AG10803 (cell line): ENCODE data around the gene ANGEL1.

Source experiments
- DNase-seq: peaks from one replicate; pipeline ENCODE4 v3.0.0; 2010; ENCODE audit warnings: low read depth
- H3K4me3 ChIP-seq: 2 replicates; pipeline ENCODE4 v1.5.1; 2011; ENCODE audit warnings: mild to moderate bottlenecking, low read length, control low read depth
- TF ChIP-seq, protein P1 (sequence below): conservative IDR thresholded peaks from 2 replicates; pipeline ENCODE4 v1.5.1; 2011; ENCODE audit warnings: mild to moderate bottlenecking, low read length, control low read depth, inconsistent platforms

ANGEL1 gene

GRCh38 chr14:76780058-76780345, 32.7 kb downstream of the ANGEL1 start:
- no peak for DNase-seq
- H3K4me3 ChIP-seq, result no peak overlapping the region
- TF ChIP-seq, protein P1, sequence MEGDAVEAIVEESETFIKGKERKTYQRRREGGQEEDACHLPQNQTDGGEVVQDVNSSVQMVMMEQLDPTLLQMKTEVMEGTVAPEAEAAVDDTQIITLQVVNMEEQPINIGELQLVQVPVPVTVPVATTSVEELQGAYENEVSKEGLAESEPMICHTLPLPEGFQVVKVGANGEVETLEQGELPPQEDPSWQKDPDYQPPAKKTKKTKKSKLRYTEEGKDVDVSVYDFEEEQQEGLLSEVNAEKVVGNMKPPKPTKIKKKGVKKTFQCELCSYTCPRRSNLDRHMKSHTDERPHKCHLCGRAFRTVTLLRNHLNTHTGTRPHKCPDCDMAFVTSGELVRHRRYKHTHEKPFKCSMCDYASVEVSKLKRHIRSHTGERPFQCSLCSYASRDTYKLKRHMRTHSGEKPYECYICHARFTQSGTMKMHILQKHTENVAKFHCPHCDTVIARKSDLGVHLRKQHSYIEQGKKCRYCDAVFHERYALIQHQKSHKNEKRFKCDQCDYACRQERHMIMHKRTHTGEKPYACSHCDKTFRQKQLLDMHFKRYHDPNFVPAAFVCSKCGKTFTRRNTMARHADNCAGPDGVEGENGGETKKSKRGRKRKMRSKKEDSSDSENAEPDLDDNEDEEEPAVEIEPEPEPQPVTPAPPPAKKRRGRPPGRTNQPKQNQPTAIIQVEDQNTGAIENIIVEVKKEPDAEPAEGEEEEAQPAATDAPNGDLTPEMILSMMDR, result no peak

DNA sequence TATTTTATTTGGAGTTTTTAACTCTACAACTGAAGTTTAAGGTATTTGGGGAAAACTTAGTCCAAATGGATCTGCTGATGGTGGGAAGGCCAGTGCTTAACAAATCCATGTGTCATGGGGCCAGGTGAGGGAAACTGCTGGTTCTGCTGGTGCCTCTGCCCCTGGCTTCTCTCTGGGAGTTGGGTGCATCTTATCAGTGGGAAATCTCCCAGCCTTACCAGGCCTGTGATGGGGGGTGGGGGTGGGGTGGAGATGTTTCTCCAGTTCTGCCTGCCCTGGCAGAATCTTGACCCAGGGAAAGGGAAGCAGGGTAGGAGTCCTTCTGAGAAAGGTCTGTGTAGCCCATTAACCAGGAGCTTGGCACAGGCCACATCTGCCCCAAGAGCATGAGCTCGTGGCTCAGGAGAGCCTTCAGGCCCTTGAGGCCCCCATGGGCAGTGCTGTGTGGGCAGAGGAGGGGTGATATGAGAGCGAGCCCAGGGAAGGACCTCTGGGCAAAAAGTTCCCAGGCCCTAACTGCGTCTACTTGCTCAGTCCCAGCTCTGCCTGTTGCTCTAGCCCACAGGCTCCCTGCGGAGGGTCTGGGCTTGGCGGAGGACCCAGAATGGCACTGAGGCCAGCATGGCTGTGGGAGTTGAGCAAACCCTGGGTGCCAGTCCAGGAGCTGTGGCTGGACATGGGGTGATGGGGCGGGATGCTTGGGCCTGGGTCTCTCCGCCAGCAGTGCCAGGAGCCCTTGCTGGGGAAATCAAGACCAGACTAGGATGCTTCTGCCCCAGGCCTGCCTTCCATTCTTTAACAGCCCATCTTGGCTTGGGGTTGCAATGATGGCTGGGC, 33.2 kb downstream of the ANGEL1 start:
- no peak overlapping the region for H3K4me3 ChIP-seq
- TF ChIP-seq, protein P1, result no peak

DNA sequence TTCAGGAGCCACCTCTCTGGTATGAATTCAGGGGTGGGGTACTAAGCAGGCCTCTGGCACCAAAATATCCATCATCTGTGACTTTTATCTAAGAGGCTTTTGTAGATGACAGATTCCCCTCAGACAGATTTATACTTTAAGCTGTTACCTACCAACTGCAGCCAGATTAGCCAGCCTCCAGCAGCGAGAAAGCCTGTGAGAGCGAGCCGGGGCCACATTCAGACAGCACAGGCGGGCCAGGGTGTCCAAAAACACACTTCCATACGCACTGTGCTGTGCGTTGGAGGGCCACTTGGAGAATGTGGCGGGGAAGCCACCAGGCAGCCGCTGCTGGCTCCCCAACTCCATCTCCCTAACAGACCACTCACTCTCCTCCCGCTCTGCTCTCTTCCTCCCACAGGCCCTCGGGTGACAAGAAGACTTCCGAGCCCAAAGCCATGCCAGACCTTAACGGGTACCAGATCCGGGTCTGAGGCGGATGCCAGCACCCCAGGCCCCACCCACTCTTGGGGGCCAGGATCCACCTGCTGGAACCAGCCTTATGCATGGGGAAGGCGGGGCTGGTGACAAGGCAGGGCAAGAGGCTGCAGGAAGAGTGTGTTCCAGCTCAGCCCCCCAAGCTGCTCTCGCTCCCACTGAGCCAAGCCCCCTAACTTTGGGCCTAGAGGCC, 34.0 kb downstream of the ANGEL1 start:
- TF ChIP-seq, protein P1, result no peak
- no peak overlapping the region for H3K4me3 ChIP-seq
- DNase-seq, result no peak

More for the DNA sequence above, 33.2 kb downstream of the ANGEL1 start:
- DNase-seq, result no peak

DNA sequence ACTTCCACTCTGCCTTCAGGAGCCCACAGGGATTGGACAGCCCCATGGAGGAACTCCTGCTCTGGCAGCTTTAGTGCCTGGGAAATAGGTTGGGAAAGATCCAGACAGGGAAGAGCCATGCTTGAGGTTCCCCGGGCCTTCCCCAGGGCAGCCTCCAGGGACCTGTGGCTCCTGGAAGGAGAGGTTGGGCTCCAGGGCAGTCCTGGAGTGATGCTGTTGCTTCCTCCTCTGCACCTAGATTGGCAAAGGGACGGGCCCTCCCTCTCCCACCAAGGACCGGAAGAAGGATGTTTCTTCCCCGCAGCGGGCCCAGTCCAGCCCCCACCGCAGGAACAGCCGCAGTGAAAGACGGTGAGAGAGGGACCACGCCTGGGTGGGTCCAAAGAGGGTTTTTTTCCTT, 35.0 kb downstream of the ANGEL1 start:
- no peak for DNase-seq

DNA sequence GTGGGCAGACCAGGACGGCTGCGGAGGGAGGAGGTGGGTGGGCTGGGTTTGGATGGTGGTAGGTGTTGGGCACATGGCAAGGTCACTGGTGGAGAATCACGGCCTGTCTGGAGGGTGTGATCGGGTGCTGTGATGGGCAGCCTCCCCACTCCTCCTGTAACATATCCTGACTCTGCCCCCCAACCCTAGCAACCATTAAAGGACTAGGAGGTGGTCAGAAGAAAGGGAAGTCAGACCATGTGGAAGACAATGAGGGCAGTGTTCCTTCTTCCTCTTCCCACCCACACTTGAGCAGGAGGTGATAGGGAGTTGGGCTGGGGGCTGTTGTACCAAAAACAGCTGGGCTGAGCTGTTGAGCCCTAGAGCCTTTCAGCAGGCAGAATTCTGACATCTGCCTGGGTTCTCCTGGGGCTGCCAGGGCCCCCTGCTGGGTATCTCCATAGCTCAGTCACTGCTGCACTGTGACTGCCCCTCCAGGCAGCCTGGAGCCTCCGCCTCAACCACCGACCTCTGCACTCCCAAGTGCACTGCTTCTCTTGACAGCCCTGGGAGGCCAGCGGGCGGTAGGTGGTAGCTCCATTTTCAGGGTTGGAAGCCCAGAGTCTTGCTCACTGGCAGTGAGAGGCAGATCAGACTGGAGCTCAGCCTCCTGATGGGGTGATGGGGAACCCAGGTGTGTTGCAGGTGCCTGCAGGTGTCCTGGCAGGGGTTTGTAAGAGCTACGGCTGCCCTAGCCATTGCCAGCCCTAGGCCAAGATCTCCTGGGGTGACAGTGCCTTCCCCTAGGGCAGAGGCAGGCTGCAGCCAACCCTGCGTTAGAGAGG, 36.0 kb downstream of the ANGEL1 start:
- TF ChIP-seq, protein P1, result no peak
- no peak overlapping the region for H3K4me3 ChIP-seq
- DNase-seq, result no peak

More for the DNA sequence above, 35.0 kb downstream of the ANGEL1 start:
- TF ChIP-seq, protein P1, result no peak
- H3K4me3 ChIP-seq, result no peak overlapping the region

DNA sequence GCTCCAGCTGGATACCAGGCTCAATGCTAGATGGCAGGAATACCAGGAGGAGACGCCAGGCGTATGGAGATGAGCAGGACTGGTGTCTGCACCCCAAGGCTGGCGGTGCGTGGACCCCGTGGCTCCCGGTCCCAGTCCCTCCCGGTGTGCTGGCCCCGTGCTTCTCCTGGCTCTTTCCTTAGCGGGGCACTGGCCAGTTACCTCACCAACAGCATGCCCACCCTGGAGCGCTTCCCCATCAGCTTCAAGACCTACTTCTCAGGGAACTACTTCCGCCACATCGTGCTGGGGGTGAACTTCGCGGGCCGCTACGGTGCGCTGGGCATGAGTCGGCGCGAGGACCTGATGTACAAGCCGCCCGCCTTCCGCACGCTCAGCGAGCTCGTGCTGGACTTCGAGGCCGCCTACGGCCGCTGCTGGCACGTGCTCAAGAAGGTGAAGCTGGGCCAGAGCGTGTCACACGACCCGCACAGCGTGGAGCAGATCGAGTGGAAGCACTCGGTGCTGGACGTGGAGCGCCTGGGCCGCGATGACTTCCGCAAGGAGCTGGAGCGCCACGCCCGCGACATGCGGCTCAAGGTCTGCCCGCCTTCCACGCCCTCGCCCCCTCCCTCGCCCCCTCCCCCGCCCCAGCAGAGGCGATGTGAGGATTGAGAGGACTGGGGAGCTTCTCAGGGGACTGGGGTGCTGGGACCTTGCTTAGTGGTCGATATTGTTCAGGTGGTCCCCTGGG, 36.8 kb downstream of the ANGEL1 start:
- no peak for DNase-seq
- no peak overlapping the region for H3K4me3 ChIP-seq
- TF ChIP-seq, protein P1, result no peak
